Gastroesophageal sphincter (tissue), 4 donors: ENCODE results near the gene OR52E1. TPM values are rescaled to one million over a fixed set of nuclear protein-coding genes. Genes with fewer than 3 reads are reported as not detected.
"Not testable (repeated sequence)": the region's sequence is repeated elsewhere in the genome, so short reads cannot be mapped to it uniquely, and the experiment has no call there.

ENCODE experiments used
- ATAC-seq: fragments of 150-250 bp; one replicate; pipeline ENCODE4 v1.9.1; 2016; ENCODE audit warnings: mild to moderate bottlenecking, moderate library complexity
- H3K27ac ChIP-seq, 4 donors: fragments of 200-600 bp; sonication (generic) in 3 of 4; 1 replicate in 3 of 4; 2 replicates in 1 of 4; pipeline ENCODE4 v1.5.1; 2016 to 2019
- H3K27me3 ChIP-seq: fragments of 200-600 bp; sonication (generic); one replicate; pipeline ENCODE4 v1.5.1; 2019
- H3K36me3 ChIP-seq, 2 donors: fragments of 200-600 bp; sonication (generic); one replicate each; pipeline ENCODE4 v1.5.1; 2019; ENCODE audit warnings: control low read depth in 1 of 2
- H3K4me1 ChIP-seq, 3 donors: fragments of 200-600 bp; sonication (generic); 1 replicate in 2 of 3; 2 replicates in 1 of 3; pipeline ENCODE4 v1.5.1; 2016 to 2019; ENCODE audit warnings: control low read depth in 2 of 3
- H3K4me3 ChIP-seq, 2 donors: fragments of 200-600 bp; sonication (generic); one replicate each; pipeline ENCODE4 v1.5.1; 2019; ENCODE audit warnings: mild to moderate bottlenecking in 1 of 2, moderate library complexity in 1 of 2
- H3K9me3 ChIP-seq, 3 donors: fragments of 200-600 bp; sonication (generic); one replicate each; pipeline ENCODE4 v1.5.1; 2017 to 2019; ENCODE audit warnings: control low read depth in 2 of 3
- CTCF ChIP-seq, 4 experiments: fragments of 200-600 bp in 2 of 4; fragments of 450-650 bp in 2 of 4; sonication (generic) in 1 of 4; IDR thresholded peaks; one replicate each; pipeline ENCODE4 v1.5.1; 2017 to 2019; ENCODE audit warnings: antibody characterized with exemption in 4 of 4, mild to moderate bottlenecking in 2 of 4, moderate library complexity in 2 of 4
- EP300 ChIP-seq: sonication (generic); formaldehyde crosslinking; IDR thresholded peaks from one replicate; pipeline ENCODE4 v1.6.1; 2017; ENCODE audit warnings: antibody characterized with exemption, mild to moderate bottlenecking
- POLR2A ChIP-seq, 2 donors: fragments of 450-650 bp; IDR thresholded peaks; one replicate each; pipeline ENCODE4 v1.6.1; 2017; ENCODE audit warnings: antibody characterized with exemption in 2 of 2, mild to moderate bottlenecking in 2 of 2, moderate library complexity in 1 of 2
- POLR2AphosphoS5 ChIP-seq: sonication (generic); formaldehyde crosslinking; IDR thresholded peaks from one replicate; pipeline ENCODE4 v1.6.1; 2017; ENCODE audit warnings: antibody characterized with exemption
- WGBS, 2 donors: methylation state at CpG; one replicate each; pipeline ENCODE4 v1.1.5; 2018; ENCODE audit warnings: low coverage in 1 of 2; 5-methylcytosine and 5-hydroxymethylcytosine counted together
- total RNA-seq, 4 donors: library from RNA; depleted of rRNA; stranded (reverse); fragments of >200 nt; gene quantifications; one replicate each; pipeline ENCODE4 v1.1.0, GENCODE V29; 2016

OR52E1 gene
- total RNA-seq, 4 donors from 2014 or later: not detected

- H3K9me3 ChIP-seq: no peaks in the 10 kb centered on the region
- 58 to 59% methylated on average over 2 to 4 of the region's 4 CpGs for WGBS, 2 donors
- no peaks in the 10 kb centered on the region for H3K4me1 ChIP-seq
- no peak overlapping the region for H3K4me3 ChIP-seq
- no peak for ATAC-seq
- H3K27me3 ChIP-seq: no peaks in the 10 kb centered on the region
- no peaks in the 10 kb centered on the region for H3K36me3 ChIP-seq
- no peak overlapping the region for H3K27ac ChIP-seq
- TF ChIP-seq POLR2A (IDR thresholded peaks at IDR 0.05) (no peak), EP300 (no peak), CTCF (IDR thresholded peaks at IDR 0.05) (no peak), POLR2AphosphoS5 (no peak)
Measured at GRCh38 chr11:5040876-5041275, 28.5 kb upstream of the OR52E1 start.

- no peaks in the 10 kb centered on the region for H3K27me3 ChIP-seq
- WGBS, 2 donors: 70% methylated on average over 2 of the region's 3 CpGs; no CpG with 5 or more reads in 1 of the 2 donors
- no peak overlapping the region for H3K4me3 ChIP-seq
- H3K36me3 ChIP-seq: no peaks in the 10 kb centered on the region
- H3K9me3 ChIP-seq: no peaks in the 10 kb centered on the region
- H3K27ac ChIP-seq: no peak overlapping the region
- no peaks in the 10 kb centered on the region for H3K4me1 ChIP-seq
- TF ChIP-seq POLR2A (IDR thresholded peaks at IDR 0.05) (no peak), POLR2AphosphoS5 (no peak)
- no peak for ATAC-seq
Measured at GRCh38 chr11:5042091-5042490, 27.3 kb upstream of the OR52E1 start.

- ATAC-seq: no peak
- Histone ChIP-seq H3K27ac (no peak overlapping the region), H3K36me3 (no peaks in the 10 kb centered on the region), H3K4me1 (no peaks in the 10 kb centered on the region), H3K27me3 (no peaks in the 10 kb centered on the region), H3K9me3 (no peaks in the 10 kb centered on the region), H3K4me3 (no peak overlapping the region)
- 29 to 45% methylated on average over 2 of the region's 2 CpGs for WGBS, 2 donors
- no peak for TF ChIP-seq CTCF (IDR thresholded peaks at IDR 0.05)
- no peak for TF ChIP-seq POLR2A (IDR thresholded peaks at IDR 0.05)
- TF ChIP-seq EP300: no peak
- no peak for TF ChIP-seq POLR2AphosphoS5
Measured at GRCh38 chr11:5043380-5043779, 26.0 kb upstream of the OR52E1 start.

GRCh38 chr11:5046226-5046625, 23.1 kb upstream of the OR52E1 start, which contains the start of gene OR52J3:
Gene OR52J3 (plus strand): TSS chr11:5046526. CDS start chr11:5046526, 0 bp downstream.
- H3K4me3 ChIP-seq: no peak within 1 kb of the TSS
- TF ChIP-seq EP300 (no peak), POLR2A (IDR thresholded peaks at IDR 0.05) (no peak), CTCF (IDR thresholded peaks at IDR 0.05) (no peak), POLR2AphosphoS5 (no peak)
- no peaks in the 10 kb centered on the region for H3K36me3 ChIP-seq
- H3K27ac ChIP-seq: no peak within 1 kb of the TSS
- no peaks in the 10 kb centered on the region for H3K9me3 ChIP-seq
- no peaks in the 10 kb centered on the region for H3K4me1 ChIP-seq
- no CpG with 5 or more reads among the region's 1 CpG for WGBS, 2 donors
- ATAC-seq: no peak
- H3K27me3 ChIP-seq: no peaks in the 10 kb centered on the region

GRCh38 chr11:5046754-5047330, 22.5 kb upstream of the OR52E1 start:
- ATAC-seq: no peak
- TF ChIP-seq POLR2AphosphoS5 (no peak), EP300 (no peak), POLR2A (IDR thresholded peaks at IDR 0.05) (no peak), CTCF (IDR thresholded peaks at IDR 0.05) (no peak)
- H3K4me3 ChIP-seq: no peak overlapping the region
- no peaks in the 10 kb centered on the region for H3K36me3 ChIP-seq
- no peak overlapping the region for H3K27ac ChIP-seq
- WGBS, 2 donors: 81 to 83% methylated on average over 8 to 15 of the region's 15 CpGs
- no peaks in the 10 kb centered on the region for H3K9me3 ChIP-seq
- H3K27me3 ChIP-seq: no peaks in the 10 kb centered on the region
- no peaks in the 10 kb centered on the region for H3K4me1 ChIP-seq

- not testable (repeated sequence) for H3K27me3 ChIP-seq, H3K27ac ChIP-seq, H3K4me3 ChIP-seq, H3K36me3 ChIP-seq, H3K4me1 ChIP-seq, ATAC-seq, H3K9me3 ChIP-seq
- WGBS, 2 donors: 76 to 93% methylated on average over 2 to 5 of the region's 5 CpGs
Measured at GRCh38 chr11:5058679-5059078, 10.7 kb upstream of the OR52E1 start.
